GM21825 (cell line): ENCODE data around the gene PTPN23.
A peak's percentile ranks its signal among the peaks of the same experiment; 100 is the strongest.

Experiments used
- ATAC-seq: cut with Tn5 transposase; IDR thresholded peaks from one replicate; pipeline ENCODE4 v1.9.1; 2021; ENCODE audit warnings: mild to moderate bottlenecking, moderate library complexity; ENCODE audit not compliant: unreplicated experiment

Gene PTPN23

GRCh38 chr3:47370887-47371697 lies 9.7 kb upstream of the PTPN23 start:
- ATAC-seq, result no peak

DNA sequence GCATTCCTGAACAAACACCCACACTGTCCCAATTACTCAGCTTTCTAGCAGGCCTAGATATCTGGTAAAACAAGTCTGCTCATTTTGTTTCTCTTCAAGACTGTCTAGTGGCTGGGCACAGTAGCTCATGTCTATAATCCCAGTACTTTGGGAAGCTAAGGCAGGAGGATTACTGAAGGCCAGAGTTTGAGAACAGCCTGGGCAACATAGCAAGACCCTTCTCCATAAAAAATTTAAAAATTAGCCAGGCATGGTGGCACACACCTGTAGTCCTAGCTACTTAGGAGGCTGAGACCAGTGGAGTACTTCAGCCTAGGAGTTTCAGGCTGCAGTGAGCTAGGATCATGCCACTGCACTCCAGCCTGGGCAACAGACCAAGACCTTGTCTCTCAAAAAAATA lies 6.2 kb upstream of the PTPN23 start:
- no peak for ATAC-seq

DNA sequence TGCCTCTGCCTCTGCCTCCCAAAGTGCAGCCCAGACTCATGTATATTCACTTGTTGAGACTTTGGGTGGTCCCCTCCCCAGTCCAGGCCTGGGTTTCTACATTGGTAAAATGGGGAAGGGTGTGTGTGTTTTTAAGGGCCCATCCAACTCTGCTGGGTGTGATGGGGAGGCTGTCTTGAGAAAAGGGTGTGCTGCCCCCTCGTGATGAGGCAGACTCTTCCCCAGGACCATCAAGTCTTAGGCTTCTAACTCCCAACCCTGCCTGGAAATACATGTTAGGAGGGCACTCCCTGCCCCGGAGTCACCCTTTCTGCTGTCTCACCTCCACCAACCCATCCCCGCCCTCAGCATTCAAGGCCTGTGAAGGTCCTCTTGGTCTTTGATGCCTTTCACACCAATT lies 4.4 kb upstream of the PTPN23 start:
- ATAC-seq, result no peak

DNA sequence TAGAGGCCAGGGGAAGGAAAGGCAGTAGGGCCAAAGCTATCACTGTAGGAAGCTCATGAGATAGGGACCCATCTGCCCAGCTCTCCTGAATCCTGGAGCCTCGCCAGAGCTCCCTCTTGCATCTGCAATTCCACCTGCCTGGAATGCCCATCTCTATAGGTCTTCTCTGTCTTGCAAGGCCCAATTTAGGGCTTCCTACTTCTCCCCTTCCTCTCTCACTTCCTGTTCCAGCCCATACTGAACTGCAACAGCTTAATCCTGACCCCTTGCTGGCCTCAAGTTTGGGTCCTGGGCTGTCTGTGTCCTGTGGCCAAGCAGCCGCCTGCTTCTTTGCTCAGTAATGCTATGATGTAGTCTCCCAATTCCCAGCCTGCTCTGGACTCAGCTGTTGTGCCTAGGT lies 3.6 kb upstream of the PTPN23 start:
- no peak for ATAC-seq

DNA sequence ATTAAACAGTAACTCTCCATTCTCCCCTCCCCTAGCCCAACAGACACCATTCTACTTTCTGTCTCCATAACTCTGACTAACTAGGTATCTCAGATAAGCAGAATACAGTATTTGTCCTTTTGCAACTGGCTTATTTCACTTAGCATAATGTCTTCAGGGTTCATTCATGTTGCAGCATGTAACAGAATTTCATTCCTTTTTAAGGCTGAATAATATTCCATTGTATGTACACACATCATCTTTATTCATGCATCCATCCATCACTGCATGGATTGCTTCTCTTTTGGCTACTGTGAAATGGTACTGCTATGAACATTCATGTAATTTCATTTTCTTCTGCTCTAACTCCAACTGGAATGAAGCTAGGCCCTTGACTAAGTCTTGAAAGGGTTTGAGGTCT lies 2.0 kb upstream of the PTPN23 start:
- ATAC-seq, result no peak

- no peak for ATAC-seq
Observed at GRCh38 chr3:47379411-47379899, 1.4 kb upstream of the PTPN23 start.

DNA sequence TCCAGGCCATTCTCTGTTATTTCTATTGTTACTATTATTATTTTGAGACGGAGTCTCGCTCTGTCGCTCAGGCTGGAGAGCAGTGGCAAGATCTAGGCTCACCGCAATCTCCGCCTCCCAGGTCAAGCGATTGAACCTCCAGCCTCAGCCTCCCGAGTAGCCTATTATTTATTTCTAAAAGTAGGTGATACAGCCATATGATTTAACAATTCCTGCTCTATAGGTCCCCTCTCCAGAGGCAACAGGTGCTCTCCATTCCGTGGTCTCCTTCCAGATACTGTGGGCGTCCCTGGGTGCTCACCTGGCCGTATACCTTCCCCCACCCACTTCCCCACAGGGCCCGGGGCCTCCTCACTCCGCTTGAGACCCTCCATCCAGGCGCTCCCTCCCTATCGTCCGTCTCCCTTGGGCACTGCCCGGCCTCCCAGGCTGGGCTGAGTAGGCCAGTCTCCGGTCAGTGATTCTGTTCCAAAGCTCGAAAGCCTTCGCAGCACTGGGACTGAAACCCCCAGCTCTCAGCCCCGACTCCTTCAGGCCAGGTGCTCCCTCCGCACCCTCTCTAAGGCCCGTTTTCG lies 708 bp upstream of the PTPN23 start:
- peak; percentile 16 for ATAC-seq

DNA sequence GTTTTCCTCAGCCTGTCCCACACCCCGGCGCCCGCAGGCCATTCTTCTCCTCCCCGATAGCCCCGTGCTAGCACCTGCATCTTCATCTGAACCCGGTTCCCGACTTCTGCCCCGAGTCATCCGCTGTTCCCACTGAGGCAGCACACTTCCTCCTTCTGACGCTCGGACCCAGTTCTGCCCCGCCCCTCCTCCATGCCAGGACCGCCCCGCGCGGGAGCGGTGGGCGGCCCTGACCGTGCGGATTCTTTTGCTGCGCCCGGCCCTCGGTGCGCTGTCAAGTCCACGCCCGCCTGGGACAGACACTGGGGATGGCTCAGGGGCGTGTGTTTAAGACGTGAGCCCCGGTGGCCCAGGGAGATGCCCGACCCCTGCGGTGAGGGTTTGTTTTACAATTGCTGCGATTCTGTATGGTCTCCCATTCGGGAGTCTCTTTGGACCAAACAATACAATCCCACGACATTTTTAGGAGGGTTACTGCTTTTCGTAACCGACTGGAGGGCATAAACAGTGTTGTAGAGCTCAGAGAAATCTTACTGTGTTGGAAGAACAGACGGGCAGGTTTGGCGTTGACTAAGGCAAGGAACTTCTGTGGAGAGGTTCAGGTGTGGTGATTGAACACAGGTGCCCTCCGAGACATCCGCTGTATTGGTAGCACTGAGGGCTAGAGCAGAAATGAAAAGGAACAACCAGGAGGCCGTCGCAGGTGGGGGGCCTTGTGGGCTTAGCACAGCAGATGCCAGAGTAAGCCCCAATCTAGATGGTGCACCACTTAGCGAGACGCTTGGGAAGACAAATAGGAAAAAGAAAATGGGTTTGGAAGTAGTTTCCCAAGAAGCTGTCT lies 716 bp downstream of the PTPN23 start:
- peak; percentile 69 for ATAC-seq

- no peak for ATAC-seq
Observed at GRCh38 chr3:47384425-47384824, 3.6 kb downstream of the PTPN23 start.

GRCh38 chr3:47385007-47385406 lies 4.2 kb downstream of the PTPN23 start:
- no peak for ATAC-seq

GRCh38 chr3:47385796-47386195 lies 5.0 kb downstream of the PTPN23 start:
- ATAC-seq, result no peak

GRCh38 chr3:47392933-47393332 lies 12.1 kb downstream of the PTPN23 start:
- no peak for ATAC-seq

- ATAC-seq, result no peak
Observed at GRCh38 chr3:47394140-47394870, 13.5 kb downstream of the PTPN23 start.

- ATAC-seq, result no peak
Observed at GRCh38 chr3:47394881-47395280, 14.1 kb downstream of the PTPN23 start.

- no peak for ATAC-seq
Observed at GRCh38 chr3:47398228-47398627, 17.4 kb downstream of the PTPN23 start.

DNA sequence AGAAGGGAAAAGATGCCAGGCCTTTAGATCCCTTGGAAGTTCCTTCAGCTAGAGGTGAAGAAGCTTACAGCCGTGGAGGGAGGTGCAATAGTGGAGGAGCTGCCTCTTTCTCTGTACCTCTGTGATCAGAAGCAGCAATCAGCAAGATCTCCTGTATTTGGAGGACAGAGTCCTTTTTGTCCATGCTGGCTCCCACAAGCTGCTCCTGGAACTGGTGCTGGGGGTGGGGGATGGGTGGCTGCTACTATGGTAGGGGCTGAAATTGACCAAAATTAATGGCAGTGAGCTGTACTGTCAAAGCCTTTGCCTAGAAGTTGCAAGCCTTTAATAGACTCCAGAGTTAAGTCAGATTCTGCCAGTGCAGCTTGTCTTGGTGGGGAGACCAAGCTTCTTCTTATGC lies 18.2 kb downstream of the PTPN23 start:
- ATAC-seq, result no peak

GRCh38 chr3:47399531-47400270 lies 18.9 kb downstream of the PTPN23 start:
- no peak for ATAC-seq

GRCh38 chr3:47404431-47404876 lies 23.6 kb downstream of the PTPN23 start:
- no peak for ATAC-seq

DNA sequence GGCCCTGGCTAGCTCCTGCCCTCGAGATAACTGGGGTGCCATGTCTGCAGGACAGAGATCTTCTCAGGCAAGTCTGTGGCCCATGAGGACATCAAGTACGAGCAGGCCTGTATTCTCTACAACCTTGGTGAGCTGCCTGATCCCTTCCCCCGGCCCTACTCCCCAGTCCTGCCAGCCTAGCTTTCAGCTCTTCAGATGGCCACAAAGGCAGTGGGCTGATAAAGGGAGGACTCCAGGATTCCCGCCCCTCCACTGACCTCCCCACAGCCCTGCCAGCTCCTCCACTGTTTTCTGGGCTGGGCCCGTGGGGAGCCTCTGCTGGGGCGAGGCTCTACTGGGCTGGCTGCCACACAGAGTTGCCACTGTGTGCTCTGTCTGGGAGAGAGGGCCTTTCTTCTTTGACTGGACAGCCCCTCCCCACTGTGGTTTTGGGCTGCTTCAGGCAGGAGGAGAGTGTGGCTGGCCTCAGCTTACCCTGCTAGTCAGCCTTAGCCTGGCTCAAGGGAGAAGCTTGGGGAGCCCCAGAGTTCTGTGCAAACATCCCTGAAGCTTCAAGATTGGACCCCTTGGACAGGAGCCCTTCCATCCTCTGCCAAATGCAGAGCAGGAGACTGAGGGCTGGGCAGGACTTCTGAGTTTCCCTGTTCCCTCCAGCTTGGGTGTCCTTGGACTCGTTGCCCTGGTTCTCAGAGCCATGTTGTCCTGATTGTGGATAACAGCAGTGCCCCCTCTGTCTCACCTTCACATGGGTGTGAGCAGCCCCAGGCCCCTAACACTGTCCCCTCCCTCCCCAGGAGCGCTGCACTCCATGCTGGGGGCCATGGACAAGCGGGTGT lies 24.4 kb downstream of the PTPN23 start:
- no peak for ATAC-seq
